Measurements from ENCODE around the gene CETP. TPM values are rescaled to one million over a fixed set of nuclear protein-coding genes. Genes with fewer than 3 reads are reported as not detected.

Gene CETP
- total and polyA plus RNA-seq, 2 of the 13 experiments (the other 11 are each of a cell fraction or from before 2014, with no cell fraction given): 0.31 to 9.8 TPM

DNA sequence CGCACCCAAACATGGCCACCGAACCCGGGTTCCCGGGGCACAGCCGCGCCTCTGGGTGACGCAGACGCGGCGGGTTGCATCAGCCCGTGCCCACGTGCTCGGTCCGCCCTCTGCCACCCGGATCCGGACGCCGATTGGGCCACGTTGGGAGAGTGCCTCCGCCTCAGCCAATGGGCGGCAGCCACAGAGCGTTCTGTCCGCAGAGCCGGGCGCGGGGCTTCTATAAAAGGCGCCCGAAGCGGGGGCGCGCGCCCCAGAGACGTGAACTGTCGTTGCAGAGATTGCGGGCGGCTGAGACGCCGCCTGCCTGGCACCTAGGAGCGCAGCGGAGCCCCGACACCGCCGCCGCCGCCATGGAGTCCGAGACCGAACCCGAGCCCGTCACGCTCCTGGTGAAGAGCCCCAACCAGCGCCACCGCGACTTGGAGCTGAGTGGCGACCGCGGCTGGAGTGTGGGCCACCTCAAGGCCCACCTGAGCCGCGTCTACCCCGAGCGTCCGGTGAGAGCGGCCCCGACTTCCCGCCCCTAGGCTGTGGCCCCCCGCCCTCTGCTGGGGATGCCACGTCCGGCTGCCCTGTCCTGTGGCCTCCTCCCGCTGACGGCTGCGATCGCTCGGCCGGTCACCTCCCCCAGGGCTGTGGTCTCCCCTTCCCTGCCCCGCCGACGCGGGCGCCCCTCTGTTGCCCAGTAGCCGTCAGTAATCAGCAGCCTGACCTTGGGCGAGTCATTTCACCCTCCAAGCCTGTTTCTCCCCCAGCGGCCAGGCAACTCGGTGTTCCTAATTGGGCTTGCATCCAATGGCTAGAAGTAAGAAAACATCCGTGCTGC is 29.6 kb upstream of the CETP start, which contains the start of gene HERPUD1 (continued):
- TF ChIP-seq MNT (IDR thresholded peaks at IDR 0.05) (peak; percentile 89), MEIS2 (CRISPR knock-in tag; IDR thresholded peaks at IDR 0.05) (peak; percentile 78), ZNF34 (CRISPR knock-in tag; IDR thresholded peaks at IDR 0.05; ENCODE audit: borderline replicate concordance) (no peak), ZBTB20 (CRISPR knock-in tag; IDR thresholded peaks at IDR 0.05; ENCODE audit: borderline replicate concordance, low read depth) (peak; percentile 66), ZNF547 (CRISPR knock-in tag; IDR thresholded peaks at IDR 0.05) (peak; percentile 81; the same call in 1 of the 2 replicates), THAP9 (CRISPR knock-in tag; IDR thresholded peaks at IDR 0.05; ENCODE audit: borderline replicate concordance) (peak; percentile 97), MLLT10 (CRISPR knock-in tag; IDR thresholded peaks at IDR 0.05) (0 out of 2 replicates have a peak, but pooled peaks have one; percentile 18), ZFP1 (CRISPR knock-in tag; IDR thresholded peaks at IDR 0.05) (no peak; the same call in 1 of the 2 replicates), ZNF263 (CRISPR knock-in tag; IDR thresholded peaks at IDR 0.05) (no peak), ZNF251 (CRISPR knock-in tag; IDR thresholded peaks at IDR 0.05) (no peak)
- TF ChIP-seq, protein P1, sequence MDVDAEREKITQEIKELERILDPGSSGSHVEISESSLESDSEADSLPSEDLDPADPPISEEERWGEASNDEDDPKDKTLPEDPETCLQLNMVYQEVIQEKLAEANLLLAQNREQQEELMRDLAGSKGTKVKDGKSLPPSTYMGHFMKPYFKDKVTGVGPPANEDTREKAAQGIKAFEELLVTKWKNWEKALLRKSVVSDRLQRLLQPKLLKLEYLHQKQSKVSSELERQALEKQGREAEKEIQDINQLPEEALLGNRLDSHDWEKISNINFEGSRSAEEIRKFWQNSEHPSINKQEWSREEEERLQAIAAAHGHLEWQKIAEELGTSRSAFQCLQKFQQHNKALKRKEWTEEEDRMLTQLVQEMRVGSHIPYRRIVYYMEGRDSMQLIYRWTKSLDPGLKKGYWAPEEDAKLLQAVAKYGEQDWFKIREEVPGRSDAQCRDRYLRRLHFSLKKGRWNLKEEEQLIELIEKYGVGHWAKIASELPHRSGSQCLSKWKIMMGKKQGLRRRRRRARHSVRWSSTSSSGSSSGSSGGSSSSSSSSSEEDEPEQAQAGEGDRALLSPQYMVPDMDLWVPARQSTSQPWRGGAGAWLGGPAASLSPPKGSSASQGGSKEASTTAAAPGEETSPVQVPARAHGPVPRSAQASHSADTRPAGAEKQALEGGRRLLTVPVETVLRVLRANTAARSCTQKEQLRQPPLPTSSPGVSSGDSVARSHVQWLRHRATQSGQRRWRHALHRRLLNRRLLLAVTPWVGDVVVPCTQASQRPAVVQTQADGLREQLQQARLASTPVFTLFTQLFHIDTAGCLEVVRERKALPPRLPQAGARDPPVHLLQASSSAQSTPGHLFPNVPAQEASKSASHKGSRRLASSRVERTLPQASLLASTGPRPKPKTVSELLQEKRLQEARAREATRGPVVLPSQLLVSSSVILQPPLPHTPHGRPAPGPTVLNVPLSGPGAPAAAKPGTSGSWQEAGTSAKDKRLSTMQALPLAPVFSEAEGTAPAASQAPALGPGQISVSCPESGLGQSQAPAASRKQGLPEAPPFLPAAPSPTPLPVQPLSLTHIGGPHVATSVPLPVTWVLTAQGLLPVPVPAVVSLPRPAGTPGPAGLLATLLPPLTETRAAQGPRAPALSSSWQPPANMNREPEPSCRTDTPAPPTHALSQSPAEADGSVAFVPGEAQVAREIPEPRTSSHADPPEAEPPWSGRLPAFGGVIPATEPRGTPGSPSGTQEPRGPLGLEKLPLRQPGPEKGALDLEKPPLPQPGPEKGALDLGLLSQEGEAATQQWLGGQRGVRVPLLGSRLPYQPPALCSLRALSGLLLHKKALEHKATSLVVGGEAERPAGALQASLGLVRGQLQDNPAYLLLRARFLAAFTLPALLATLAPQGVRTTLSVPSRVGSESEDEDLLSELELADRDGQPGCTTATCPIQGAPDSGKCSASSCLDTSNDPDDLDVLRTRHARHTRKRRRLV (CRISPR knock-in tag; IDR thresholded peaks at IDR 0.05): peak; percentile 96
- TF ChIP-seq, protein P2, sequence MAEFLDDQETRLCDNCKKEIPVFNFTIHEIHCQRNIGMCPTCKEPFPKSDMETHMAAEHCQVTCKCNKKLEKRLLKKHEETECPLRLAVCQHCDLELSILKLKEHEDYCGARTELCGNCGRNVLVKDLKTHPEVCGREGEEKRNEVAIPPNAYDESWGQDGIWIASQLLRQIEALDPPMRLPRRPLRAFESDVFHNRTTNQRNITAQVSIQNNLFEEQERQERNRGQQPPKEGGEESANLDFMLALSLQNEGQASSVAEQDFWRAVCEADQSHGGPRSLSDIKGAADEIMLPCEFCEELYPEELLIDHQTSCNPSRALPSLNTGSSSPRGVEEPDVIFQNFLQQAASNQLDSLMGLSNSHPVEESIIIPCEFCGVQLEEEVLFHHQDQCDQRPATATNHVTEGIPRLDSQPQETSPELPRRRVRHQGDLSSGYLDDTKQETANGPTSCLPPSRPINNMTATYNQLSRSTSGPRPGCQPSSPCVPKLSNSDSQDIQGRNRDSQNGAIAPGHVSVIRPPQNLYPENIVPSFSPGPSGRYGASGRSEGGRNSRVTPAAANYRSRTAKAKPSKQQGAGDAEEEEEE (CRISPR knock-in tag; IDR thresholded peaks at IDR 0.05; ENCODE audit: borderline replicate concordance): peak; percentile 83; the same call in 1 of the 2 replicates
- TF ChIP-seq, protein P3, sequence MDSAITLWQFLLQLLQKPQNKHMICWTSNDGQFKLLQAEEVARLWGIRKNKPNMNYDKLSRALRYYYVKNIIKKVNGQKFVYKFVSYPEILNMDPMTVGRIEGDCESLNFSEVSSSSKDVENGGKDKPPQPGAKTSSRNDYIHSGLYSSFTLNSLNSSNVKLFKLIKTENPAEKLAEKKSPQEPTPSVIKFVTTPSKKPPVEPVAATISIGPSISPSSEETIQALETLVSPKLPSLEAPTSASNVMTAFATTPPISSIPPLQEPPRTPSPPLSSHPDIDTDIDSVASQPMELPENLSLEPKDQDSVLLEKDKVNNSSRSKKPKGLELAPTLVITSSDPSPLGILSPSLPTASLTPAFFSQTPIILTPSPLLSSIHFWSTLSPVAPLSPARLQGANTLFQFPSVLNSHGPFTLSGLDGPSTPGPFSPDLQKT (CRISPR knock-in tag; IDR thresholded peaks at IDR 0.05; ENCODE audit: borderline replicate concordance): peak; percentile 37; the same call in 1 of the 2 replicates
